NCI-H2029 (cell line): ENCODE measurements around the gene CDH23.

ENCODE experiments used
- DNase-seq: peaks from one replicate; lab custom pipeline; 2025; lab: John Stamatoyannopoulos, UW

The CDH23 gene

DNA sequence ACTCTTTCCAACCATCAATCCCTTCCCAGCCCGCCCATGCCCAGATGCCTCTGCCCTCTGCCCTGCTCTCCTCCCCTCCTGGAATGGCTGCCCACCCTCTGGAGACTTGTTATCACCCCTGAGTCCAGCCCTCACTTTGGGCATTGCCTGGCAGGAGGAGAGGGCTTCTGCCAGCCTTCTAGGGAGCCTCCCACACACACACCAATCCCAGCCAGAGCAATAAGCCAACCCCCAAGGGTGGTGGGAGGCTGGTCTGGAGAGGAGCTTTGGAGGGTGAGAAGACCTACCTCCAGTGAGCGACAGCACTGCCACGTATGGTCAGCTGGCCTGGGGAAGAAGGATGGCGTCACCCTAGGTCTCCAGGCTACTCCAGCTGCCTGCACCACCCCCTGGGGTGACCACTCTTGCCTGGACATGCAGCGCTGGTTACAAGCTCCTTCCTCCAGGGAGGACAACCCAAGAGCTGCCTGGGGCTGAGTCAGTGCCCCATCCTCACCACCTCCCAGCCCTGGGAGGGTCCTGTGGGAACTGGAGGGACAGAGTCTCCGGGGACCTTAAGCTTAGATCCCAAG lies 314.4 kb downstream of the CDH23 start:
- no peak for DNase-seq

DNA sequence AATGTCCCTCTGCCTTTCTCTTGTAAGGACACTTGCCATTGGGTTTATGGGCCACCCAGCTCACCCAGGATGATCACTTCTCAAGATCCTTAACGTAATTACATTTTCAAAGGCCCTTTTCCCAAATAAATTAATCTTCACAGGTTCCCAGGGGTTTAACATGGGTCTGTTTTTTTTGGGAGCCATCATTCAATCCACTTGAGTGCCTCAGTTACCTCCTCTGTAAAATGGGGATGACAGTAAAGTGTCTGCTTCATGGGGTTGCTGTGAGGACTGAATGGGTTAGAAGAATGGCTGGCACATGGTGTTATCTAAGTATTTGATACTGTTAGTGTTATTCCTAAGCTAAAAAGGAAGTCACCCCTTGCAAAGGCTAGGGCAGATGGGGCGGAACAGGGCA lies 315.4 kb downstream of the CDH23 start:
- DNase-seq = no peak

DNA sequence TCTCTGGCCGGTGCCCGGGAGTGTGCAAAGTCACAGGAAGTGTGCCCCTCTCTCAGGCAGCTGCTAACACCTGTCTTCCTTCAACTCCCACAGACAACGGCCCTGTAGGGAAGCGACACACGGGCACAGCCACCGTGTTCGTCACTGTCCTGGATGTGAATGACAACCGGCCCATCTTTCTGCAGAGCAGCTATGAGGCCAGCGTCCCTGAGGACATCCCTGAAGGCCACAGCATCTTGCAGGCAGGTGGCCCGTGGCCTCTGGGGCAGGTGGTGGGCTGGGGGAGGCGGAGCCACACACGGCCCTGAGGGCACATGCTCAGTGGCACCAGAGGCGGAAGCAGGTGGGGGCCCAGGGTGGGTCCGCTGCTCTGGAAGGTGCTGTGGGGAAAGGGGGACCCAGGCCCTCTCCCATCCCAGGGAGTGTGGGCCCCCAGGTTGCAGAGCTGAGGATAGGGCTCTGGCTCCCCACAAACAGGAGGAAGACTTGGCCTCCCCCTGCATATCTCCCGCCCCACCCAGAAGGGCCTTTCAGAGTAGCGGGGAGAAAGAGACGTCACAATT lies 315.9 kb downstream of the CDH23 start:
- no peak for DNase-seq

- DNase-seq = no peak
Measured at GRCh38 chr10:71713135-71714030, 316.7 kb downstream of the CDH23 start.

DNA sequence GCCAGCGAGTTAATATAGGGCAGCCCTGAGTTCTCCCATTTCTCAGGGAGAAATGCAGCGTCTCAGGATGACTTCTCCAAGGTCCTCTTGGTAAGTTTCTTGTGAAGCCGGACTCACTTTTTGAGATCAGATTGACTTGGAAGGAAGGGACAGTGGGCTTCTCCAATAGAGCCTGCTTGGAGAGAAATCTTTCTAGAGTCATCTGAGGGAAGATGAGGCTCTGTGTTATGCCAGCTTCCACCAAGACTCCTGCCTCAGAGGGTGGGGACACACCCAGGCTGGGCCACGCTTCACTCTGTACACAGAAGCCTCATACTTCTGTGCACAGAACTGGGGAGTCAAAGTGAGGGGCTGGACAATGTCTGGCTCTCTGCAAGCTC lies 317.3 kb downstream of the CDH23 start:
- DNase-seq = no peak

DNA sequence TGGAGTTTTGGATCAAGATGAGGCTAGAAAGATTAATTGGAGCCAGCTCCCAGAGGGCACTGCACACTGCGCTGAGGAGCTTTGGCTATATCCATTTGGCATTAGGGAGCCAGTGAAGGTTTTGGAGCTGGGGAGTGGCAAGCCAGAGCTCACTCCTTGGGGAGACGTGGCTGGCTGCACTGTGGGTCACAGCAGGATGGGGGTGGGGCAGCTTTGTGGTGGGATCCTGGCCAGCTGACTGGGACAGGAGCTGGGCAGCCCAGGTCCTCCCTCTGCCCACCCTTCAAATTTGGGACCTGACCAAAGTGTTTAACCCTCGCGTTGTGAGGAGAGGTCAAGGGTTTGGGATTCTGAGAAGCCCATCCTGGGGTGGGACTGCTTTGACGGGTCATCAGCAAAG lies 317.9 kb downstream of the CDH23 start:
- DNase-seq = no peak

DNA sequence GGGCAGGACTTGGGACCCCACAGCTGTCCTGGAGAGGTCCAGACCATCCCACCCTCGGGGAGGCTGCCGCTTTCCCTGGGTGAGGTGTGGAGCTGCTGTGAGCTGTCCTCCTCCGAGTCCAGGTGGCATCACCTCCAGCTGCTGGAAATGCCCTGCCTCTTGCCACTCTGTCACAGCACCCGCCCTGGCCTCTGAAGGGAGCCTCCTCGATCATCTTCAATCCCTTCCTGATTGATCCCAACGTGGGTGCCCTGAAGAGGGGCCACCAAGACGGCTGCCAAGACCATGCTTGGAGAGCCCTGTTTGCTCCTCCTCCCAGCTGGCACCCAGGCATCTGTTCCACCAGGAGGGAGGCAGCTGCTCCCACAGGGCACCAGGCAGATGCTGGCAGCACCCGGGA lies 318.3 kb downstream of the CDH23 start:
- DNase-seq = no peak

GRCh38 chr10:71715860-71716259 lies 319.1 kb downstream of the CDH23 start:
- no peak for DNase-seq

- no peak for DNase-seq
Measured at GRCh38 chr10:71716426-71716825, 319.7 kb downstream of the CDH23 start.

DNA sequence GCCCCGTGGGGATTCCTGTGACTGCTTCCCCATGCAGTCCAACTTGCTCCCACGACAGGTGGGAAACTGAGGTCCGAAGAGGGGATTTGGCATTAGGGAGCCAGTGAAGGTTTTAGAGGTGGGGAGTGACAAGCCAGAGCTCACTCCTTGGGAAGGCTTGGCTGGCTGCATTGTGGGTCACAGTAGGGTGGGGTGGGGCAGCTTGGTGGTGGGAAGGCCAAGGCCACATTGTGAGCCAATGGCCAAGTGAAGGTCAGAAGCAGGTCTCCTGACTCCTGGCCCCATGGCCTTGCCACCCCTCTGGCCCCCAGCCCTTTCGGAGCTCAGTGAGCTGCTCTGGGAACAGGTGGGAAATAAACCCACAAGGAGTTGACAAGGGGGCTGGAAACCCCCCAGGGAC lies 320.3 kb downstream of the CDH23 start:
- DNase-seq = no peak

DNA sequence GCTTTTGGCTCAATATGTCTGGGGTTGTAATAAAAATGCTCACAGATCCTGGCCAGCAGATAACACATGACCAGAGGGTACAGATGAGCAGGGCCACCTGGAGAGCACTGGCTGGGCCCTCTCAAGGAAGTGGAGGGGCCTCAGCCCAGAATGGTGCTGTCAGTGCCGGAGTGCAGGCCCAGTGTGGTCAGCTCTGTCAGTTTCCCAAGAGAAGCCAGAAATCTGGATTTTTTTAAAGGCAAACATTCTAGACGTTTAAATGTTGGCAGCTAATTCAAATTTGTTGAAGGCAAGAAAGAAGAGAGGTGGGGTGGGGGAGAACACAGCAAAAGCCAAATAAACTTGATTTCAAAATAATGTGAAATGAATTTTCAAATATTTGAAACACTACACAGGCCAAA lies 320.8 kb downstream of the CDH23 start:
- no peak for DNase-seq

DNA sequence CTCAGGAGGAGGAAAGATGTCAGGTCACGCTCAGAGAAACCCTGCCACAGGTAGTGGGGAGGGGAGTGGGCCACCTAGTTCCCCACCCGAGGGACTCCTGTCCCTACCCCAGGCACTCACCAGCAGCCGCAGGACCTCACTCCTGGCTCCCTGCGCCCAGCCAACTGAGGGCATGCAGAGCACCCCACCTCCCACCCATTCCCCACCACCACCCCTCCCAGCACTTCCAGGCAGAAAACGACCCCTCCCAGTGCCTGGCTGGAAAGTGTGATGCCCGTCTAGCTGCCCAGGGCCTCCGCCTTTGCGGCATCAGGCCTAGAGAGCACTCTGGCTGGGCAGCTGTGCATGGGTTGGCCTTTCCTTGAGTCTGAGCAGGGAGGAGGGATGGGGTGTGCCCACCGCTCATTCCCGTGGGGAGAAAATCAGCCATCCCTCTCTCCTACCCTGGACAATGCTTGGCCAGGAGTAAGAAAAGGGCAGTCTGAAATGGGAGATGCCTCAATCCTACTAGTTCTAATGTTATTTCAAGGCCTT lies 321.5 kb downstream of the CDH23 start:
- DNase-seq = no peak

GRCh38 chr10:71719042-71719441 lies 322.3 kb downstream of the CDH23 start:
- DNase-seq = no peak

DNA sequence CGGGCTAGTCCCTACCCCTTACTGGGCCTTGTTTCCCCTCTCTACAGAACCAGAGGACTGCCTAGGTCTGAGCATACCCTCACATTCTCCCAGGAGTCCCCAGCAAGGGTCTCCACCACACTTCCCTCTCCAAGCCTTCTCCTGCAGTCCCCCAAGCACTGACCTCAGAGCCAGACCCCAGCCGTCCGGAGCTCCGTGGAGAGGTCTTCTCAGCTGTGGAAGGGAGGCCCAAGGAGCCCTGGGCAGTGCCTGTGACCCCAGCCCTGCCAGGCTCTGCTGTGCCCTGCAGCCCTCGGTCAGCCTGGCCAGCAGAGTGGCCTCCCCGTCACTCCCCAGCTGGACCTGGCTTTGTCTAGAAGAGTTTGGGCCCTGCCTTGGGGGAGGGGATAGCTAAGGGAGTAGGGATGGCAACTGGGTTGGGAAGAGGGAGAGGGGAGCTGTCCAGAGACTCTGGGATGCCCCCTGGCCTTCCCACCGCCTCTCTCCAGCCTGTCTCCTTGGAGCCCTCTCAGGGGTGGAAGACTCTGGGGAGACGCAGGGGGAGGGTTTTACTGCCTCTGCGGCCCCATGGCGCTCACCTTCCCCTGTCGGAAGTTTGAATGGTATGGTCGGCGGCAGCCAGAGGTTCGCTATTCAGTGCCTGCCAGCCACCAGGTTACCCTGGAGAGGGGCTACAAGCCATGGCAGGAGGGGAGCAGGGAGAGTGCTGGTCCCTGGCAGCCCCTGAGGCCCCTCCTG lies 322.9 kb downstream of the CDH23 start, which contains the start of gene C10orf105:
Gene C10orf105 (minus strand): TSS at position 315 of the 738 bp plus-strand sequence. CDS start 3,441 bp downstream, outside the sequence.
- DNase-seq = no peak

- DNase-seq = no peak
Measured at GRCh38 chr10:71720288-71720687, 323.6 kb downstream of the CDH23 start.

GRCh38 chr10:71721313-71721712 lies 324.6 kb downstream of the CDH23 start:
- DNase-seq = no peak

DNA sequence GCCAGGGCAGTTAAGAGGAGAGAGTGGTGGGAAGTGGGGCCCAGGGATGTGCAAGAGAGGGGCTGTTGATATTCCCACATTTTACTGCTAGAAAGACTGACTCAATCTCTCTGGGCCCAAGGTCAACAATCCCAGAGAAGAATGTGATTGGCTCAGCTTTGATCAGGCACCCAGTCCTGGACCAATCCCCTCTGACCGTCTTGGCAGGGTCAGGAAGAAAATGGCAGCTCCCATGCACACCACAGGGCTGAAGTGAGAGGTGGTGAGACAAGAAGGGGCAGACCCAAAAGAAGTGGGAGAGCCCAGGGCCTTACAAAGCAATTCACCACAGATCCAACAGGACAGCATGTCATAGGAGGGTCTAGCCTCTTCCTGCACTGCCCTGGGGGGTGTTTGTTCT lies 326.1 kb downstream of the CDH23 start:
- DNase-seq = no peak

DNA sequence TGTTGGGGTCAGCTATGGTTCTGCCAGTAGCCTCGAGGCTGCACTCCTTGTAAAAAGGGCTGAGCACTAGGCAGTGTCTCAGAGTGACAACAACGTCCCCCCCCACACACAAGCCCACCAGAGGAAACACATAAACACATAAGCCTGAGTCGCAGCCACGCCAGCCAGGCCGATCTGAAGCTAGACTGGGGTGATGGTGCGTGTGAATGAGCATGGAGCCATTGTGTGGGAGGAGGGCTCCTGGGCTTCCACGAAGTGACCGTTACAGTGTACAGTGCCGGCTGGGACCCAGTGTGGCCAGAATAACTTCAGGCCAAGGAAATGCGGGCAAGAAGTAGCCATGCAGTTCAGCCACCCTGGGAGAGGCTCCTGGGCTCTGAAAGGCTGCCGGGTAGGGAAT lies 326.6 kb downstream of the CDH23 start:
- DNase-seq = no peak

- DNase-seq = no peak
Measured at GRCh38 chr10:71724539-71724938, 327.8 kb downstream of the CDH23 start.

GRCh38 chr10:71725249-71725648 lies 328.5 kb downstream of the CDH23 start:
- DNase-seq = no peak

- no peak for DNase-seq
Measured at GRCh38 chr10:71725998-71726579, 329.4 kb downstream of the CDH23 start.

DNA sequence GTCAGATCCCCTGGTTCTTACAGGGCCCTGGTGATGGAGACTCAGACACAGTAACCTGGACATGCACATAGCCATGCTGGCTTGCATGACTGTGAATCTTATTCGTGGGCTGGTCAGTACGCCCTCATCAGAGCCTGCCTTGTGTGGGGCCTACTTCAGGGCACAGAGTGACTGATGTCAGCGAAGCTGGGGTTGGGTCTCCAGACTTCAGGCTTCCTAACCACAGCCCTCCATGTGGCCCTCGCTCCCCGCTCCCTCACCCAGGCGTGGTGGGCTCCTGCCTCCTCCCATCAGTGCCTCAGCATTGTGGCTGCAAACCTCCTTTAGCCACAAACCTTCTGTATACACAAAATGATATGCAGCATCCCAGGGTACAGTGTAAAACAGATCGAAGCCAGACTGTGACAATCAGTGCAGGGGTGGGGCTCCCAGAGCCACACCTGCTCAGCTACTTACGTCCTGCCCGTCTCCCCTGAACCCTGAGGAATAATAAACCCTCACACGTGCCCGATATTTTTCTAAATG lies 329.9 kb downstream of the CDH23 start:
- no peak for DNase-seq
